A549 (cell line): ENCODE data around the gene EFHD2.
"Not testable (repeated sequence)": the region's sequence is repeated elsewhere in the genome, so short reads cannot be mapped to it uniquely, and the experiment has no call there.

Experiments used
- EHF ChIP-seq: fragments of 250-450 bp; sonication (Bioruptor Pico); IDR thresholded peaks from 2 replicates; pipeline ENCODE4 v1.5.0; 2020; ENCODE audit warnings: mild to moderate bottlenecking
- TF ChIP-seq, protein P1 (sequence below): fragments of >200 bp; sonication (Bioruptor Twin); formaldehyde crosslinking; IDR thresholded peaks from 3 replicates; pipeline ENCODE4 v1.5.1; 2016

DNA sequence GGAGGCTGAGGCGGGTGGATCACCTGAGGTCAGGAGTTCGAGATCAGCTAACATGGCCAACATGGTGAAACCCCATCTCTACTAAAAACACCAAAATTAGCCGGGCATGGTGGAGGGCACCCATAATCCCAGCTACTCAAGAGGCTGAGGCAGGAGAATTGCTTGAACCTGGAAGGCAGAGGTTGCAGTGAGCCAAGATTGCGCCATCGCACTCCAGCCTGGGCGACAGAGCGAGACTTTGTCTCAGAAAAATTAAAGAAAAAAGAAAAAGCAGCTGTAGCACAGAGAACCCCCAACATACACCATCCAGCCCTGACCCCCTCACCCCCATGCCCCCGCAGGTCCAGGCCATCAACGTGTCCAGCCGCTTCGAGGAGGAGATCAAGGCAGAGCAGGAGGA, 18.6 kb downstream of the EFHD2 start:
- TF ChIP-seq, protein P1, sequence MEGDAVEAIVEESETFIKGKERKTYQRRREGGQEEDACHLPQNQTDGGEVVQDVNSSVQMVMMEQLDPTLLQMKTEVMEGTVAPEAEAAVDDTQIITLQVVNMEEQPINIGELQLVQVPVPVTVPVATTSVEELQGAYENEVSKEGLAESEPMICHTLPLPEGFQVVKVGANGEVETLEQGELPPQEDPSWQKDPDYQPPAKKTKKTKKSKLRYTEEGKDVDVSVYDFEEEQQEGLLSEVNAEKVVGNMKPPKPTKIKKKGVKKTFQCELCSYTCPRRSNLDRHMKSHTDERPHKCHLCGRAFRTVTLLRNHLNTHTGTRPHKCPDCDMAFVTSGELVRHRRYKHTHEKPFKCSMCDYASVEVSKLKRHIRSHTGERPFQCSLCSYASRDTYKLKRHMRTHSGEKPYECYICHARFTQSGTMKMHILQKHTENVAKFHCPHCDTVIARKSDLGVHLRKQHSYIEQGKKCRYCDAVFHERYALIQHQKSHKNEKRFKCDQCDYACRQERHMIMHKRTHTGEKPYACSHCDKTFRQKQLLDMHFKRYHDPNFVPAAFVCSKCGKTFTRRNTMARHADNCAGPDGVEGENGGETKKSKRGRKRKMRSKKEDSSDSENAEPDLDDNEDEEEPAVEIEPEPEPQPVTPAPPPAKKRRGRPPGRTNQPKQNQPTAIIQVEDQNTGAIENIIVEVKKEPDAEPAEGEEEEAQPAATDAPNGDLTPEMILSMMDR: not testable (repeated sequence)
- not testable (repeated sequence) for TF ChIP-seq EHF (CRISPR knock-in tag)
